AG04449 (cell line): ENCODE results near the gene TNRC6B.

Source experiments
- CTCF ChIA-PET: fragments of 350-600 bp; formaldehyde crosslinking; extraction: SDS; loops from one replicate; lab custom pipeline; 2021; ENCODE audit warnings: antibody characterized with exemption; lab: Yijun Ruan, JAX
- POLR2A ChIA-PET: fragments of 400-600, 350-600 bp; formaldehyde crosslinking; extraction: SDS; loops from one replicate; lab custom pipeline; 2020; ENCODE audit warnings: antibody characterized with exemption, inconsistent platforms; lab: Yijun Ruan, JAX
- DNase-seq: peaks from one replicate; pipeline ENCODE4 v3.0.0-alpha.2; 2010; ENCODE audit warnings: low read depth, low spot score
- H3K4me3 ChIP-seq: 2 replicates; pipeline ENCODE4 v1.5.1; 2011; ENCODE audit warnings: low read depth, mild to moderate bottlenecking, control low read depth, low read length
- TF ChIP-seq, protein P1 (sequence below): IDR thresholded peaks from one replicate; pipeline ENCODE4 v1.5.1; 2011; ENCODE audit warnings: mild to moderate bottlenecking, moderate library complexity, low read length, control low read depth, inconsistent platforms; ENCODE audit not compliant: insufficient read depth; ENCODE audit errors: missing control alignments

TNRC6B gene, protein sequence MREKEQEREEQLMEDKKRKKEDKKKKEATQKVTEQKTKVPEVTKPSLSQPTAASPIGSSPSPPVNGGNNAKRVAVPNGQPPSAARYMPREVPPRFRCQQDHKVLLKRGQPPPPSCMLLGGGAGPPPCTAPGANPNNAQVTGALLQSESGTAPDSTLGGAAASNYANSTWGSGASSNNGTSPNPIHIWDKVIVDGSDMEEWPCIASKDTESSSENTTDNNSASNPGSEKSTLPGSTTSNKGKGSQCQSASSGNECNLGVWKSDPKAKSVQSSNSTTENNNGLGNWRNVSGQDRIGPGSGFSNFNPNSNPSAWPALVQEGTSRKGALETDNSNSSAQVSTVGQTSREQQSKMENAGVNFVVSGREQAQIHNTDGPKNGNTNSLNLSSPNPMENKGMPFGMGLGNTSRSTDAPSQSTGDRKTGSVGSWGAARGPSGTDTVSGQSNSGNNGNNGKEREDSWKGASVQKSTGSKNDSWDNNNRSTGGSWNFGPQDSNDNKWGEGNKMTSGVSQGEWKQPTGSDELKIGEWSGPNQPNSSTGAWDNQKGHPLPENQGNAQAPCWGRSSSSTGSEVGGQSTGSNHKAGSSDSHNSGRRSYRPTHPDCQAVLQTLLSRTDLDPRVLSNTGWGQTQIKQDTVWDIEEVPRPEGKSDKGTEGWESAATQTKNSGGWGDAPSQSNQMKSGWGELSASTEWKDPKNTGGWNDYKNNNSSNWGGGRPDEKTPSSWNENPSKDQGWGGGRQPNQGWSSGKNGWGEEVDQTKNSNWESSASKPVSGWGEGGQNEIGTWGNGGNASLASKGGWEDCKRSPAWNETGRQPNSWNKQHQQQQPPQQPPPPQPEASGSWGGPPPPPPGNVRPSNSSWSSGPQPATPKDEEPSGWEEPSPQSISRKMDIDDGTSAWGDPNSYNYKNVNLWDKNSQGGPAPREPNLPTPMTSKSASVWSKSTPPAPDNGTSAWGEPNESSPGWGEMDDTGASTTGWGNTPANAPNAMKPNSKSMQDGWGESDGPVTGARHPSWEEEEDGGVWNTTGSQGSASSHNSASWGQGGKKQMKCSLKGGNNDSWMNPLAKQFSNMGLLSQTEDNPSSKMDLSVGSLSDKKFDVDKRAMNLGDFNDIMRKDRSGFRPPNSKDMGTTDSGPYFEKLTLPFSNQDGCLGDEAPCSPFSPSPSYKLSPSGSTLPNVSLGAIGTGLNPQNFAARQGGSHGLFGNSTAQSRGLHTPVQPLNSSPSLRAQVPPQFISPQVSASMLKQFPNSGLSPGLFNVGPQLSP (N-terminal part only)

GRCh38 chr22:40177738-40178416 is at the start of gene TNRC6B:
TSS of gene TNRC6B (plus strand) at chr22:40177925. CDS start at chr22:40178136, 211 bp downstream.
- H3K4me3 ChIP-seq: peak within 1 kb of the TSS; percentile 74
- DNase-seq: peak; percentile 91
- TF ChIP-seq, protein P1, sequence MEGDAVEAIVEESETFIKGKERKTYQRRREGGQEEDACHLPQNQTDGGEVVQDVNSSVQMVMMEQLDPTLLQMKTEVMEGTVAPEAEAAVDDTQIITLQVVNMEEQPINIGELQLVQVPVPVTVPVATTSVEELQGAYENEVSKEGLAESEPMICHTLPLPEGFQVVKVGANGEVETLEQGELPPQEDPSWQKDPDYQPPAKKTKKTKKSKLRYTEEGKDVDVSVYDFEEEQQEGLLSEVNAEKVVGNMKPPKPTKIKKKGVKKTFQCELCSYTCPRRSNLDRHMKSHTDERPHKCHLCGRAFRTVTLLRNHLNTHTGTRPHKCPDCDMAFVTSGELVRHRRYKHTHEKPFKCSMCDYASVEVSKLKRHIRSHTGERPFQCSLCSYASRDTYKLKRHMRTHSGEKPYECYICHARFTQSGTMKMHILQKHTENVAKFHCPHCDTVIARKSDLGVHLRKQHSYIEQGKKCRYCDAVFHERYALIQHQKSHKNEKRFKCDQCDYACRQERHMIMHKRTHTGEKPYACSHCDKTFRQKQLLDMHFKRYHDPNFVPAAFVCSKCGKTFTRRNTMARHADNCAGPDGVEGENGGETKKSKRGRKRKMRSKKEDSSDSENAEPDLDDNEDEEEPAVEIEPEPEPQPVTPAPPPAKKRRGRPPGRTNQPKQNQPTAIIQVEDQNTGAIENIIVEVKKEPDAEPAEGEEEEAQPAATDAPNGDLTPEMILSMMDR: no peak
- ChIA-PET CTCF (interaction anchor here (0.5 to 1.6 kb wide), 4 partner anchors 14 to 170 kb away, joined by 3 to 10 read pairs (median 4); no protein-coding TSS in a partner anchor), POLR2A (interaction anchor here (0.6 to 2.9 kb wide), 7 partner anchors 12 to 505 kb away, joined by 3 to 14 read pairs (median 4); no protein-coding TSS in a partner anchor)

DNA sequence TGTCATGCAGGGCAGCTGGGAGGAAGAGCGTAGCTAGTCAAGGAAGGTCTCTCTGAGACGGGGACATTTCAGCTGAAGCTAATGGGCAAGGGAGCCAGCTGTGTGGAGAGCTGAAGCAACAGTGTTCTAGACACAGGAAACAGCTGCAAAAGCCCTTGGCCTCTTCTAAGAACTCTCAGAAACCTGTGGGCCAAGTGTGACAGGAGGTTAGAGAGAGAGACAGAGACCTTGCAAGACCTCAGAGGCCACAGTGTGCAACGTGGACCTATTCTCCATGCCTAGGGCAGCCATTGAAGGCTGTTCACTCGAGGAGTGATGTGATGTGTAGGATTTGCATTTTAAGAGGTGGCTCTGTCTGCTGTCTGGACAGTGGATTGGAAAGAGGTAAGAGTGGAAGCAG is 48.7 kb upstream of the TNRC6B start:
- TF ChIP-seq, protein P1: no peak
- no peak for DNase-seq
- ChIA-PET POLR2A (no interaction called here), CTCF (interaction anchor here (2.2 kb wide), 1 partner anchor 13 kb away, joined by 4 read pairs; no protein-coding TSS in a partner anchor)
- H3K4me3 ChIP-seq: no peak overlapping the region

DNA sequence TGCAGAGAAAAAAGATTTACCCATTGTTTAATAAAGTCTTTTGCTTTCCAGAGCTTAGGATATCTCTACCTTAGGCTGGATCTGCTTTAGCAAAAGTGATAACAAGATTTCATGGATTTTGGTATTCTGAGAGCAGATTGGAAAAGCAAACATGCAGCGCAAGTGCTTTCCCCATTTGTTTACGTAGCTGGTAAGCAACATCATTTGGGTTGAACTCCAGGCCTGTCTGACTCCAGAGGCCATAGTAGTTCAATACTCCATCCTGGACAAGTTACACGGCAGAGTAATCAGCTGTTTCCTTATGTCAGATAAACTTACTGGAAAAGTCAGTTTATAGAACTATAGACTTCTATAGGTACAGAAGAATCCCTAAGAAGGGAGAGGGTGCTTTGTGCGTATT is 40.6 kb upstream of the TNRC6B start:
- TF ChIP-seq, protein P1: no peak
- DNase-seq: no peak
- CTCF ChIA-PET: no interaction called here
- POLR2A ChIA-PET: no interaction called here
- no peak overlapping the region for H3K4me3 ChIP-seq

DNA sequence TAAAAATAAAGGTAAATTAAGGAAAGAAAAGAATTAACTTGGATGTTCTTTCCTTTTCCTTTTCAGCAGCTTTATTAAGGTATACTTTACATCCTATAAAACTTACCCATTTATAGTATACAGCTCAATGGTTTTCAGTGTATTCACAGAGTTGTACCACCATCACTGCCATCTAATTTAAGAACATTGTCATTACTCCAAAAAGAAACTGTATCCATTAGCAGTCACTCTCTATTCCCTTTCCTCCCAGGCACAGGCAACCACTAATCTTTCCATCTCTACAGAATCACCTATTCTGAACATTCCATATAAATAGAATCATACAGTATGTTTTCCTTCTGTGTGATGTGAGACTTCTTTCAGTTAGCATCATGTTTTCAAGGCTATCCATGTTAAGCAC is 38.9 kb upstream of the TNRC6B start:
- ChIA-PET POLR2A (no interaction called here), CTCF (interaction anchor here (0.7 to 0.8 kb wide), 2 partner anchors 11 to 144 kb away, joined by 3 read pairs; no protein-coding TSS in a partner anchor)
- H3K4me3 ChIP-seq: no peak overlapping the region
- TF ChIP-seq, protein P1: no peak
- no peak for DNase-seq

- ChIA-PET CTCF (no interaction called here), POLR2A (no interaction called here)
- TF ChIP-seq, protein P1: no peak
- DNase-seq: no peak
- H3K4me3 ChIP-seq: no peak overlapping the region
Measured at GRCh38 chr22:40147388-40148176, 30.1 kb upstream of the TNRC6B start.
